HepG2 (cell line): ENCODE data around the gene PLXNB2. TPM values are rescaled to one million over a fixed set of nuclear protein-coding genes. Genes with fewer than 3 reads are reported as not detected.

Source experiments
- ELF4 ChIP-seq: sonication (generic); formaldehyde crosslinking; IDR thresholded peaks from 2 replicates; pipeline ENCODE4 v1.5.0; 2020; ENCODE audit warnings: missing genetic modification reagents, mild to moderate bottlenecking, moderate library complexity, borderline replicate concordance
- HNRNPUL1 ChIP-seq: fragments of 200-400 bp; formaldehyde crosslinking; IDR thresholded peaks from 2 replicates; pipeline ENCODE4 v1.6.1; 2017; ENCODE audit warnings: low read depth, mild to moderate bottlenecking, low read length, moderate library complexity
- KDM3A ChIP-seq: IDR thresholded peaks from 2 replicates; pipeline ENCODE4 v1.6.1; 2018; ENCODE audit warnings: low read depth, missing compliant biosample characterization
- NR2F6 ChIP-seq, 2 experiments: IDR thresholded peaks; 2 replicates each; pipeline ENCODE4 v1.6.1; 2016; ENCODE audit warnings: antibody characterized with exemption in 1 of 2, mild to moderate bottlenecking in 1 of 2
- RELA ChIP-seq: sonication (generic); formaldehyde crosslinking; IDR thresholded peaks from 2 replicates; pipeline ENCODE4 v1.4.0; 2020; ENCODE audit warnings: missing genetic modification reagents
- SCMH1 ChIP-seq: sonication (generic); formaldehyde crosslinking; IDR thresholded peaks from 2 replicates; pipeline ENCODE4 v1.9.0; 2021; ENCODE audit warnings: missing genetic modification reagents, mild to moderate bottlenecking, borderline replicate concordance
- SNRNP70 ChIP-seq: fragments of 200-400 bp; formaldehyde crosslinking; IDR thresholded peaks from 2 replicates; pipeline ENCODE4 v1.6.1; 2017; ENCODE audit warnings: mild to moderate bottlenecking, low read depth, low read length, moderate library complexity
- SRSF1 ChIP-seq: fragments of 200-400 bp; formaldehyde crosslinking; optimal IDR thresholded peaks from 2 replicates; pipeline ENCODE3; 2017; ENCODE audit warnings: mild to moderate bottlenecking, low read depth, low read length, moderate library complexity
- TBX3 ChIP-seq: fragments of 450-650 bp; IDR thresholded peaks from 2 replicates; pipeline ENCODE4 v1.6.1; 2017; ENCODE audit warnings: antibody characterized with exemption, mild to moderate bottlenecking, inconsistent platforms, borderline replicate concordance
- ZBTB7B ChIP-seq: sonication (generic); formaldehyde crosslinking; IDR thresholded peaks from 2 replicates; pipeline ENCODE4 v1.4.0; 2020; ENCODE audit warnings: missing genetic modification reagents
- ZNF549 ChIP-seq: sonication (generic); formaldehyde crosslinking; IDR thresholded peaks from 2 replicates; pipeline ENCODE4 v1.5.0; 2020; ENCODE audit warnings: missing genetic modification reagents
- ZNF792 ChIP-seq: IDR thresholded peaks from 2 replicates; pipeline ENCODE4 v1.6.1; 2016
- ZZZ3 ChIP-seq: sonication (generic); formaldehyde crosslinking; IDR thresholded peaks from 2 replicates; pipeline ENCODE4 v1.4.0; 2020; ENCODE audit warnings: missing genetic modification reagents, mild to moderate bottlenecking, borderline replicate concordance
- polyA plus RNA-seq, 8 experiments: library from polyadenylated mRNA; depleted of rRNA in 3 of 8; stranded (reverse) in 7 of 8; unstranded in 1 of 8; fragments of >200 nt; fragmentation: Illumina TruSeq in 4 of 8; extraction: Trizol in 4 of 8; gene quantifications; 2 replicates each; pipeline versions ENCODE4 v1.2.1 to v1.2.3, GENCODE V29; 2011 to 2016; ENCODE audit warnings: low read depth in 4 of 8, missing spikeins in 1 of 8, mixed read lengths in 1 of 8; ENCODE audit not compliant: insufficient read depth in 1 of 8
- total RNA-seq, 5 experiments: library from RNA; depleted of rRNA; stranded (reverse); fragments of >200 nt; fragmentation: Illumina TruSeq; extraction: Trizol; gene quantifications; 2 replicates each; pipeline ENCODE4 v1.2.3, GENCODE V29; 2016; ENCODE audit warnings: low read depth in 1 of 5
- TF ChIP-seq, protein P1 (sequence below): IDR thresholded peaks from 2 replicates; pipeline ENCODE4 v1.6.1; 2016; ENCODE audit warnings: missing genetic modification reagents, missing compliant biosample characterization
- TF ChIP-seq, protein P2 (sequence below): sonication (generic); formaldehyde crosslinking; IDR thresholded peaks from 2 replicates; pipeline ENCODE4 v1.4.0; 2020; ENCODE audit warnings: missing genetic modification reagents
- TF ChIP-seq, protein P3 (sequence below), 2 experiments: fragments of 450-650 bp in 1 of 2; sonication (generic) in 1 of 2; formaldehyde crosslinking; IDR thresholded peaks; 2 replicates each; pipeline versions ENCODE4 v1.5.0 to v1.8.0; 2020 to 2022; ENCODE audit warnings: mild to moderate bottlenecking in 1 of 2, missing genetic modification reagents in 1 of 2
- TF ChIP-seq, protein P4 (sequence below): sonication (generic); formaldehyde crosslinking; IDR thresholded peaks from 2 replicates; pipeline ENCODE4 v1.5.0; 2020; ENCODE audit warnings: missing genetic modification reagents
- TF ChIP-seq, protein P5 (sequence below): sonication (generic); formaldehyde crosslinking; IDR thresholded peaks from 2 replicates; pipeline ENCODE4 v1.5.1; 2020; ENCODE audit warnings: mild to moderate bottlenecking, missing genetic modification reagents, moderate library complexity
- TF ChIP-seq, protein P6 (sequence below): sonication (generic); formaldehyde crosslinking; IDR thresholded peaks from 2 replicates; pipeline ENCODE4 v1.8.0; 2022; ENCODE audit warnings: missing genetic modification reagents, mild to moderate bottlenecking, moderate library complexity, borderline replicate concordance

PLXNB2 gene
- total and polyA plus RNA-seq, 2 of the 13 experiments (the other 11 are each of a cell fraction or from before 2014, with no cell fraction given) = 32.6 to 68.9 TPM

DNA sequence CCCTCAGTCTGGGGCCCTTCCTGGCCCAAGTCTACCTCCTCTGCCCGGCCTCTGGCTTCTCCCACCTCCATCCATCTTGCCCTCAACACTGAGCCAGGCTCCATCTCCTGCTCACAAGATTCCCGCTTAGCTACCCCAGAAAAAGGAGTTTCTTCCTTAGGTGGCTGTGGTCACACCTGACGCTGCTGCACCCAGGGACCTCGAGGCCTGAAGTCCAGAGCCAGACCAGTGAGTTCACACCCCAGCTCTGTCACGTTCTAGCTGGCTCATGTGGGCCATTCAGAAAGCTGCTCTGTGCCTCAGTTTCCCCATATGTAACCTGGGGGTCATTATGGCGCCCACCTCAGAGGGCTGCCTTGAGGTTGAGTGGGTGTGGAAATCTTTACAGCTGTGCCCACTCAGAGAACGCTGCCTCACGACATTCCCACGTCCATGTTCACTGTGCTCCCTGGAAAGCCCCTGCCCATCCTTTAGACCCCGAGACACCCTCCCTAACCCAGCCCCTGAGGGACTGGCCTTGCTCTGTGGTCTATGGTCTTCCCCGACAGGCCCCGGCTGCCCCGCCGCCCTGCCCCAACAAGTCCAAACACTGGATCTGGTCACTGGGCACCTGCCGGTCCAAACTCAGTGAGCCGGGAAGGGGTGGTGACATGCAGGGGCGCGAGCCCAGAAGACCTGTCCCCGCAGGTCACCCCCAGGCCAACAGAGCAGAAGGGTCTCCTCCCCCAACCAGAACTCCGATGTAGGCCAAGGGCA is 9.8 kb downstream of the PLXNB2 start (continued):
- TF ChIP-seq, protein P1, sequence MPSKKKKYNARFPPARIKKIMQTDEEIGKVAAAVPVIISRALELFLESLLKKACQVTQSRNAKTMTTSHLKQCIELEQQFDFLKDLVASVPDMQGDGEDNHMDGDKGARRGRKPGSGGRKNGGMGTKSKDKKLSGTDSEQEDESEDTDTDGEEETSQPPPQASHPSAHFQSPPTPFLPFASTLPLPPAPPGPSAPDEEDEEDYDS (CRISPR knock-in tag) = no peak
- TF ChIP-seq NR2F6 (IDR thresholded peaks at IDR 0.05) (no peak), NR2F6 (CRISPR knock-in tag; IDR thresholded peaks at IDR 0.05) (0 out of 2 replicates have a peak, but pooled peaks have one; percentile 3), SNRNP70 (no peak), KDM3A (CRISPR knock-in tag) (no peak), HNRNPUL1 (no peak), RELA (no peak), ZNF549 (CRISPR knock-in tag) (no peak), SCMH1 (CRISPR knock-in tag) (no peak), ZBTB7B (CRISPR knock-in tag) (no peak; the same call in 1 of the 2 replicates), ZZZ3 (no peak), SRSF1 (no peak), ELF4 (CRISPR knock-in tag) (no peak), TBX3 (no peak), ZNF792 (CRISPR knock-in tag) (no peak)
- TF ChIP-seq, protein P2, sequence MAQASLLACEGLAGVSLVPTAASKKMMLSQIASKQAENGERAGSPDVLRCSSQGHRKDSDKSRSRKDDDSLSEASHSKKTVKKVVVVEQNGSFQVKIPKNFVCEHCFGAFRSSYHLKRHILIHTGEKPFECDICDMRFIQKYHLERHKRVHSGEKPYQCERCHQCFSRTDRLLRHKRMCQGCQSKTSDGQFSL (CRISPR knock-in tag) = no peak
- TF ChIP-seq, protein P3, sequence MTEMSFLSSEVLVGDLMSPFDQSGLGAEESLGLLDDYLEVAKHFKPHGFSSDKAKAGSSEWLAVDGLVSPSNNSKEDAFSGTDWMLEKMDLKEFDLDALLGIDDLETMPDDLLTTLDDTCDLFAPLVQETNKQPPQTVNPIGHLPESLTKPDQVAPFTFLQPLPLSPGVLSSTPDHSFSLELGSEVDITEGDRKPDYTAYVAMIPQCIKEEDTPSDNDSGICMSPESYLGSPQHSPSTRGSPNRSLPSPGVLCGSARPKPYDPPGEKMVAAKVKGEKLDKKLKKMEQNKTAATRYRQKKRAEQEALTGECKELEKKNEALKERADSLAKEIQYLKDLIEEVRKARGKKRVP (CRISPR knock-in tag; IDR thresholded peaks at IDR 0.05) = no peak
- TF ChIP-seq, protein P4, sequence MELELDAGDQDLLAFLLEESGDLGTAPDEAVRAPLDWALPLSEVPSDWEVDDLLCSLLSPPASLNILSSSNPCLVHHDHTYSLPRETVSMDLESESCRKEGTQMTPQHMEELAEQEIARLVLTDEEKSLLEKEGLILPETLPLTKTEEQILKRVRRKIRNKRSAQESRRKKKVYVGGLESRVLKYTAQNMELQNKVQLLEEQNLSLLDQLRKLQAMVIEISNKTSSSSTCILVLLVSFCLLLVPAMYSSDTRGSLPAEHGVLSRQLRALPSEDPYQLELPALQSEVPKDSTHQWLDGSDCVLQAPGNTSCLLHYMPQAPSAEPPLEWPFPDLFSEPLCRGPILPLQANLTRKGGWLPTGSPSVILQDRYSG = no peak
- TF ChIP-seq, protein P5, sequence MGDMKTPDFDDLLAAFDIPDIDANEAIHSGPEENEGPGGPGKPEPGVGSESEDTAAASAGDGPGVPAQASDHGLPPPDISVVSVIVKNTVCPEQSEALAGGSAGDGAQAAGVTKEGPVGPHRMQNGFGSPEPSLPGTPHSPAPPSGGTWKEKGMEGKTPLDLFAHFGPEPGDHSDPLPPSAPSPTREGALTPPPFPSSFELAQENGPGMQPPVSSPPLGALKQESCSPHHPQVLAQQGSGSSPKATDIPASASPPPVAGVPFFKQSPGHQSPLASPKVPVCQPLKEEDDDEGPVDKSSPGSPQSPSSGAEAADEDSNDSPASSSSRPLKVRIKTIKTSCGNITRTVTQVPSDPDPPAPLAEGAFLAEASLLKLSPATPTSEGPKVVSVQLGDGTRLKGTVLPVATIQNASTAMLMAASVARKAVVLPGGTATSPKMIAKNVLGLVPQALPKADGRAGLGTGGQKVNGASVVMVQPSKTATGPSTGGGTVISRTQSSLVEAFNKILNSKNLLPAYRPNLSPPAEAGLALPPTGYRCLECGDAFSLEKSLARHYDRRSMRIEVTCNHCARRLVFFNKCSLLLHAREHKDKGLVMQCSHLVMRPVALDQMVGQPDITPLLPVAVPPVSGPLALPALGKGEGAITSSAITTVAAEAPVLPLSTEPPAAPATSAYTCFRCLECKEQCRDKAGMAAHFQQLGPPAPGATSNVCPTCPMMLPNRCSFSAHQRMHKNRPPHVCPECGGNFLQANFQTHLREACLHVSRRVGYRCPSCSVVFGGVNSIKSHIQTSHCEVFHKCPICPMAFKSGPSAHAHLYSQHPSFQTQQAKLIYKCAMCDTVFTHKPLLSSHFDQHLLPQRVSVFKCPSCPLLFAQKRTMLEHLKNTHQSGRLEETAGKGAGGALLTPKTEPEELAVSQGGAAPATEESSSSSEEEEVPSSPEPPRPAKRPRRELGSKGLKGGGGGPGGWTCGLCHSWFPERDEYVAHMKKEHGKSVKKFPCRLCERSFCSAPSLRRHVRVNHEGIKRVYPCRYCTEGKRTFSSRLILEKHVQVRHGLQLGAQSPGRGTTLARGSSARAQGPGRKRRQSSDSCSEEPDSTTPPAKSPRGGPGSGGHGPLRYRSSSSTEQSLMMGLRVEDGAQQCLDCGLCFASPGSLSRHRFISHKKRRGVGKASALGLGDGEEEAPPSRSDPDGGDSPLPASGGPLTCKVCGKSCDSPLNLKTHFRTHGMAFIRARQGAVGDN (CRISPR knock-in tag) = peak; percentile 69
- TF ChIP-seq, protein P6, sequence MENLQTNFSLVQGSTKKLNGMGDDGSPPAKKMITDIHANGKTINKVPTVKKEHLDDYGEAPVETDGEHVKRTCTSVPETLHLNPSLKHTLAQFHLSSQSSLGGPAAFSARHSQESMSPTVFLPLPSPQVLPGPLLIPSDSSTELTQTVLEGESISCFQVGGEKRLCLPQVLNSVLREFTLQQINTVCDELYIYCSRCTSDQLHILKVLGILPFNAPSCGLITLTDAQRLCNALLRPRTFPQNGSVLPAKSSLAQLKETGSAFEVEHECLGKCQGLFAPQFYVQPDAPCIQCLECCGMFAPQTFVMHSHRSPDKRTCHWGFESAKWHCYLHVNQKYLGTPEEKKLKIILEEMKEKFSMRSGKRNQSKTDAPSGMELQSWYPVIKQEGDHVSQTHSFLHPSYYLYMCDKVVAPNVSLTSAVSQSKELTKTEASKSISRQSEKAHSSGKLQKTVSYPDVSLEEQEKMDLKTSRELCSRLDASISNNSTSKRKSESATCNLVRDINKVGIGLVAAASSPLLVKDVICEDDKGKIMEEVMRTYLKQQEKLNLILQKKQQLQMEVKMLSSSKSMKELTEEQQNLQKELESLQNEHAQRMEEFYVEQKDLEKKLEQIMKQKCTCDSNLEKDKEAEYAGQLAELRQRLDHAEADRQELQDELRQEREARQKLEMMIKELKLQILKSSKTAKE = no peak
